Chondrocyte (in vitro differentiated cells): ENCODE measurements around the gene ITLN1. TPM values are rescaled to one million over a fixed set of nuclear protein-coding genes. Genes with fewer than 3 reads are reported as not detected.
"Not testable (repeated sequence)": the region's sequence is repeated elsewhere in the genome, so short reads cannot be mapped to it uniquely, and the experiment has no call there.

ENCODE experiments used
- DNase-seq: peaks from one replicate; pipeline ENCODE4 v3.0.0; 2021; ENCODE audit warnings: mixed read lengths, low spot score
- H3K27ac Mint-ChIP-seq: one replicate; pipeline ENCODE4 v1.8.0; 2021; ENCODE audit warnings: mild to moderate bottlenecking, moderate library complexity, mixed read lengths; ENCODE audit not compliant: unreplicated experiment
- H3K27me3 Mint-ChIP-seq: 2 replicates; pipeline ENCODE4 v1.8.0; 2021; ENCODE audit warnings: low read depth, mixed read lengths
- H3K36me3 Mint-ChIP-seq: 2 replicates; pipeline ENCODE4 v1.8.0; 2021; ENCODE audit warnings: low read depth, mixed read lengths
- H3K4me1 Mint-ChIP-seq: 2 replicates; pipeline ENCODE4 v1.8.0; 2021; ENCODE audit warnings: low read depth, mild to moderate bottlenecking, mixed read lengths
- H3K4me3 Mint-ChIP-seq: one replicate; pipeline ENCODE4 v1.8.0; 2021; ENCODE audit warnings: mild to moderate bottlenecking, moderate library complexity, mixed read lengths; ENCODE audit not compliant: unreplicated experiment
- H3K9me3 Mint-ChIP-seq: 2 replicates; pipeline ENCODE4 v1.8.0; 2021; ENCODE audit warnings: low read depth, mixed read lengths
- CTCF ChIP-seq: fragments of 200-600 bp; sonication (generic); IDR thresholded peaks from 2 replicates; pipeline ENCODE4 v1.5.0; 2021; ENCODE audit warnings: antibody characterized with exemption, mild to moderate bottlenecking, moderate library complexity
- total RNA-seq: library from RNA; stranded (reverse); gene quantifications from 3 replicates; pipeline ENCODE4 v1.2.1, GENCODE V29; 2021

The ITLN1 gene
- total RNA-seq, 1 donor from 2014 or later = not detected

DNA sequence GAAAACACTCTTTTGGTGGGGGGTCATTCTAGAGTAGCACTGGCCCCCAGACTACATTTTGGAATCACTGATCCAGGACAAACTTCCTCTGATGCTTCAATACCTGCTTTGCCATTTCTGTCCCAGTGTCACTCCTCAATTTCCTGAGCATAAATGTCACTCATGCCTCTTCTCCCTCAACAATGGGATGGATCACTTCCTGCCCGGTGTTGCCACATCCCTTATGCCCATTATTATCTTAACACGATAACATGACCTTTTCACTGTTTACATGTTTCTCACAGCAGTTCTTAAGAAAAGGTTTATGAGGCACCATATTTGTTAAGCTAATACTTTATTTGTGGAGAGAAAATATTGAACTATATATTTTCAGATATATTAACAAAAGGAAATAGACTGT is 3.9 kb upstream of the ITLN1 start:
- DNase-seq = no peak
- Mint-ChIP-seq H3K27ac (no peak overlapping the region), H3K9me3 (peaks cover 10% of the 10 kb centered on the region), H3K4me1 (no peaks in the 10 kb centered on the region), H3K27me3 (peaks cover 5% of the 10 kb centered on the region), H3K4me3 (no peak overlapping the region), H3K36me3 (no peaks in the 10 kb centered on the region)
- no peak for TF ChIP-seq CTCF

DNA sequence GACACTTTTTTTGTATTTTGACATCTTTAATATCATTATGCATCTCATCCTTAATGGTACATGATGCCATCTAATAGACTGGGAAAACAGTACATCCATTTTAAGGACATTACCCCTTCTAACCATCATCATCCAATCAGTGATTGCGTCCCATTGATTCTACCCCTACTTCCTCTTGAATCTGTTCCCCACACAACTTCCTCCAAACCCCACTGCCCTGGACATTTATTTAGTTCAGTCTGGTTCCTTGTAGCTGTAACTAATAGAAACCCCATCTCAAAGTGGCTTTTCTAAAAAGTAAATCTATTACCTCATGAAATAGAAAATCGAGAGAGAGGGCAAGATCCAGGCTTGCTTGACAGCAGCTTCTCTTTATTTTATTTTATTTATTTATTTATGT is 2.1 kb upstream of the ITLN1 start:
- Mint-ChIP-seq H3K4me3 (no peak overlapping the region), H3K9me3 (peaks cover 3% of the 10 kb centered on the region), H3K27me3 (peaks cover 5% of the 10 kb centered on the region), H3K4me1 (no peaks in the 10 kb centered on the region), H3K27ac (no peak overlapping the region), H3K36me3 (no peaks in the 10 kb centered on the region)
- no peak for DNase-seq
- no peak for TF ChIP-seq CTCF

- no peak for DNase-seq
- H3K4me1 Mint-ChIP-seq = no peaks in the 10 kb centered on the region
- H3K27me3 Mint-ChIP-seq = peaks cover 5% of the 10 kb centered on the region
- H3K4me3 Mint-ChIP-seq = no peak overlapping the region
- no peaks in the 10 kb centered on the region for H3K36me3 Mint-ChIP-seq
- TF ChIP-seq CTCF = no peak
- no peaks in the 10 kb centered on the region for H3K9me3 Mint-ChIP-seq
- no peak overlapping the region for H3K27ac Mint-ChIP-seq
Observed at GRCh38 chr1:160884579-160884978, 401 bp downstream of the ITLN1 start.

DNA sequence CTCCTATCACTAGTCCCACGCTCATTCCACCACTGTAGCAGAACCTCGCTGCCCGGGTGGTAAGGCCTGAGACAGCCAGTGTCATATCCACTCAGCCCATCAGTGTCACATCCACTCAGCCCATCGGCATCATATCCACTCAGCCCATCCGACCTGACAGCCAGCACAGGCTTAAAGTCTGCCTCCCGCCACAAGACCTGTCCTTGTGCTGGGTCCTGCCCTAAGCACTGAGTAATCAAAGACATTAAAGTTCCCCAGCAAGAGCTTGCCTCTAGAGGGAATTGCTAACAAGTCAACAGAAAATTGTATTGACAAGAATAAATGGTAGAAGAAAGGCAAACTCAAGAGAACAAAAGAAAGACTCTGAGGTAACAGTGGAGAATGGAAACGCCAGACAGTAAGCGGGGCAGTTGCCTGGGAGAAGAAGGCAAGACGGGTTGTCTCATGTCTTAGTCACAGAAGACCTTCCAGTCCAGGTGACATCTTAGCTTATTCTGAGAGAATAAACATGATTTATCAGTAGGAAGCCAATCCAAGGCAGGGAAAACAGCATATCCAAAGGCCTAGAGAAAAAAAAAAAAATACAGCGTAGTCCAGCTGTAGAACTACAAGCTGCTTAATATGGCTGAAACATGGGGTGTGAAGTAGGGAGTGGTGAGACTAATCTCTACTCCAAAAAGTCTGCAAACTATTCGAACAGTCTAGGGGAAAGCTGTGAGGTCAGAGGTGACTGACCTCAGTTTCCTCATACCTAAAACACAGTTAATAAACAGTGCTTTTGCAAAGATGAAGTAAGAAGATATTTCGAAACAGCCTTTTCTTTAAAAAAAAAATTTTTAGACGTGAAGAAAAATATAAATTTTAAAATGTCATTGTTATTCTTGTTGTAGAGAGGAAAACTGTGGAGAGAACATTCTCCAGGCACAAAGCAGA is 1.1 kb downstream of the ITLN1 start:
- DNase-seq = no peak
- H3K4me1 Mint-ChIP-seq = no peaks in the 10 kb centered on the region
- peaks cover 3% of the 10 kb centered on the region for H3K27me3 Mint-ChIP-seq
- H3K9me3 Mint-ChIP-seq = no peaks in the 10 kb centered on the region
- H3K4me3 Mint-ChIP-seq = no peak overlapping the region
- no peaks in the 10 kb centered on the region for H3K36me3 Mint-ChIP-seq
- no peak for TF ChIP-seq CTCF
- H3K27ac Mint-ChIP-seq = no peak overlapping the region

- no peak for DNase-seq
- Mint-ChIP-seq H3K36me3 (no peaks in the 10 kb centered on the region), H3K27ac (no peak overlapping the region)
Observed at GRCh38 chr1:160882582-160882981, 2.4 kb downstream of the ITLN1 start.

GRCh38 chr1:160881264-160881663 is 3.7 kb downstream of the ITLN1 start:
- H3K4me1 Mint-ChIP-seq, H3K27me3 Mint-ChIP-seq, H3K4me3 Mint-ChIP-seq, DNase-seq, H3K27ac Mint-ChIP-seq, H3K36me3 Mint-ChIP-seq, H3K9me3 Mint-ChIP-seq: not testable (repeated sequence)

More at GRCh38 chr1:160882582-160882981, 2.4 kb downstream of the ITLN1 start:
- Mint-ChIP-seq H3K4me3 (no peak overlapping the region), H3K4me1 (no peaks in the 10 kb centered on the region), H3K27me3 (peaks cover 3% of the 10 kb centered on the region), H3K9me3 (no peaks in the 10 kb centered on the region)
- TF ChIP-seq CTCF = no peak
